IPS DF 4.7 (cell line): ENCODE measurements around the gene TPSB2.
"Not testable (repeated sequence)": the region's sequence is repeated elsewhere in the genome, so short reads cannot be mapped to it uniquely, and the experiment has no call there.

Experiments used
- DNase-seq: peaks from one replicate; pipeline ENCODE4 v3.0.0-alpha.2; 2013; ENCODE audit warnings: low spot score; ENCODE audit errors: extremely low read depth

The TPSB2 gene

GRCh38 chr16:1261131-1261892 is 31.3 kb upstream of the TPSB2 start:
- DNase-seq, result no peak

DNA sequence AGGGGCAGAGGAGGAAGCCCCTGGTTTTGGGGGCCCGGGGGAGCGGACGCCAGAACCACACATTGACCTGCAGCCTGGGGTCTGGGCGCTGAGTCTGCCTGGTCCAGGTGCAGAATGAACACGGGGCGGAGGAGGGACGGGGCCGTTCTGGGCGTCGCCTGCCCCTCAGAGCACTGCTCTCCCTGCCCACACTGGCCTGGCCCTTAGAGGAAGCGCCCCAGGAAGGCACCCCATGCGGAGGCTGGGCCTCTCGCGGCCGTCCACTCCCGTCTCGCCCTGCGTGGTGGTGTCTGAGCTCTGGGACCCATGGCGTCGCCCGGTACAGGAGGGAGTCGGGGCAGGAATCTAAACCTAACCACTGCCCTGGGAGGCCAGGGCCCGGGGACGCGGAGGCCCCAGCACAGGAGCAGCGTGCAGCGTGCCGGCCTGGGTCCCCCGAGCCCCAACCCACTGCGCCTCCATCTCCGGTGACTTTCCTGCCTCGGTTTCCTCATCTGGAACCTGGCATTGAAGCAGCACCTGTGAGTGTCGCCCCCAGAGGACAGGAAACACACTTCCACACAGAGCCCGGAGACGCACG is 30.2 kb upstream of the TPSB2 start:
- DNase-seq, result no peak

GRCh38 chr16:1259760-1260068 is 29.7 kb upstream of the TPSB2 start:
- no peak for DNase-seq

DNA sequence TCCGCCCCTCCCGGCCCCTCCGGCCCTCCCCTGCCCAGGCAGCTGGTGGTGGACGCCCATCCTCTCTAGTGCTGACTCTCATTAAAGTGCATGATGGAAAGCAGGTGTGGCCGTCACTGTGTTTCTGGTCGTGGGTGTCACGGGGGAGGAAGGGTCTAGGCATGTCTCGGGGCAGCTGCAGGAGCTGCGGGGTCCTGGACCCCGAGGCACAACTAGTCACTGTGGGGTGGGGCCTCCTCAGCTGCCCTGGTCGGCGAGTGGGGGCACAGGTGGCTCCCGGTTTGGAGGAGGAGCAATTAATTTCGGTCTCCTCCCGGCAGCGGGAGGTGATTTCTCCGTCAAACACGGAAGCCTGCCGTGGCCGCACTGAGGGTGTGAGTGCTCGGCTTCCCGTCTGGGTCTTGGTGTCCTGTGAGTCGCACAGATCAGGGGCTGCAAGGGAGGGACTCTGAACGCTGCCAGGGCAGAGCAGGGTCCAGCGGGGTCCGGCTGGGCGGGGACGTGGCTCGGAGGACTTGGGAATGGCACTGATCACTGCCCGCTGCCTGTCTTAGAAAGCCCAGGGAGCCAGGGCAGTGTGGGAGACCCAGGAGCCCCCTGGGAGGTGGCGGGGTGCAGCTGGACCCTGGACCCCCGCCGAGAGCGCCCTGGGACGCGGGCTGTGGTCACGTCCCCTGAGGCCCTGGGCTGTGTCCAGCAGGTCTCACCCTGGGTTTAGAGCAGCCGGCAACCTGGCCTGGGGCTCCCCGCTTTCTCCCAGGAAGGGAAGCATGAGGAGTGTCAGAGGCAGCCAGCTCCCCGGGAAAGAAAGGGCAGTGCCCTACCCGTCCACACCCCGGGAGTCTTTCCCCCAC is 29.1 kb upstream of the TPSB2 start:
- no peak for DNase-seq

DNA sequence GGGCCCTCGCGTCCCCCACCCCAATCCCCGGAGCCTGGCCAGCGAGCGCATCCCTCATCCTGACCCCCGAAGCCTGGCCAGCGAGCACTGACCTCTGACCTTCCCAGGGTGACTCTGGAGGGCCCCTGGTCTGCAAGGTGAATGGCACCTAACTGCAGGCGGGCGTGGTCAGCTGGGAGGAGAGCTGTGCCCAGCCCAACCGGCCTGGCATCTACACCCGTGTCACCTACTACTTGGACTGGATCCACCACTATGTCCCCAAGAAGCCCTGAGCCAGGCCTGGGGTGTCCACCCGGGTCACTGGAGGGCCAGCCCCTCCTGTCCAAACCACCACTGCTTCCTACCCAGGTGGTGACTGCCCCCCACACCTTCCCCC is 28.2 kb upstream of the TPSB2 start:
- no peak for DNase-seq

- no peak for DNase-seq
Measured at GRCh38 chr16:1257561-1258224, 27.7 kb upstream of the TPSB2 start.

DNA sequence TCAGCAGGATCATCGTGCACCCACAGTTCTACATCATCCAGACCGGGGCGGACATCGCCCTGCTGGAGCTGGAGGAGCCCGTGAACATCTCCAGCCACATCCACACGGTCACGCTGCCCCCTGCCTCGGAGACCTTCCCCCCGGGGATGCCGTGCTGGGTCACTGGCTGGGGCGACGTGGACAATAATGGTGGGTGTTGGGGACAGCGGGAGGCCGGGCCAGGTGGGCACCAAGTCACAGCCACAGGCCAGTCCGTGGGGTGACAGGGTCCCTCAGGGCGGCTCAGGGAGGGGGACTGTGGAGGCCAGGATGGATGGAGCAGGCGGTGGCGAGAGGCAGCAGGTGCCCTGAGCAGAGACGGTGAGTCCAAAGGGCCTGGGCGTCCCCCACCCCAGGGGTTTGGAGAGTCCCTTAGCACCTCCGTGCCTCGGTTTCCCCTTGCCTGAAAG is 26.9 kb upstream of the TPSB2 start:
- no peak for DNase-seq

DNA sequence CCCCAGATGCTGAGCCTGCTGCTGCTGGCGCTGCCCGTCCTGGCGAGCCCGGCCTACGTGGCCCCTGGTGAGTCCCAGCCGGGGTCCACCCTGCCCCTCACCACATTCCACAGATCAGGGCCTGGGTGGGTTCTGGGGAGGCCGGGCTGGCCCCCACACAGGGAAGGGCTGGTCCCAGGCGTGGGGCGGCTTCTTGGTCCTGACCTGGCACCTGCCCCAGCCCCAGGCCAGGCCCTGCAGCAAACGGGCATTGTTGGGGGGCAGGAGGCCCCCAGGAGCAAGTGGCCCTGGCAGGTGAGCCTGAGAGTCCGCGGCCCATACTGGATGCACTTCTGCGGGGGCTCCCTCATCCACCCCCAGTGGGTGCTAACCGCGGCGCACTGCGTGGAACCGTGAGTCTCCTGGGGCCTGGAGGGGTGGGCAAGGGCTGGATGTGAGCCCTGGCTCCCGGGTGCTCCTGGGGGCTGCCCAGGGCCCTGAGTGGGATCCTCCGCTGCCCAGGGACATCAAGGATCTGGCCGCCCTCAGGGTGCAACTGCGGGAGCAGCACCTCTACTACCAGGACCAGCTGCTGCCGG is 26.4 kb upstream of the TPSB2 start:
- DNase-seq, result not testable (repeated sequence)

- not testable (repeated sequence) for DNase-seq
Measured at GRCh38 chr16:1255276-1256122, 25.5 kb upstream of the TPSB2 start, which contains the start of gene TPSD1. Gene TPSD1 (plus strand): TSS chr16:1256069. CDS start chr16:1256281, 212 bp downstream.

DNA sequence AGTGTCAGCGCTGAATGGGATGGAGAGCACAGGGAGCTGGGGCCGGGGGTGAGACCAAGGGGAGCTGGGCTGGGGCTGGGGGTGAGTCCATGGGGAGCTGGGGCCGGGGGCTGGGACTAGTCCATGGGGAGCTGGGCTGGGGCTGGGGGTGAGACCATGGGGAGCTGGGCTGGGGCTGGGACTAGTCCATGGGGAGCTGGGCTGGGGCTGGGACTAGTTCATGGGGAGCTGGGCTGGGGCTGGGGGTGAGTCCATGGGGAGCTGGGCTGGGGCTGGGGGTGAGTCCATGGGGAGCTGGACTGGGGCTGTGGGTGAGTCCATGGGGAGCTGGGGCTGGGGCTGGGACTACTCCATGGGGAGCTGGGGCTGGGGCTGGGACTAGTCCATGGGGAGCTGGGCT is 24.8 kb upstream of the TPSB2 start:
- DNase-seq, result not testable (repeated sequence)

GRCh38 chr16:1253701-1254364 is 23.8 kb upstream of the TPSB2 start:
- DNase-seq, result not testable (repeated sequence)

DNA sequence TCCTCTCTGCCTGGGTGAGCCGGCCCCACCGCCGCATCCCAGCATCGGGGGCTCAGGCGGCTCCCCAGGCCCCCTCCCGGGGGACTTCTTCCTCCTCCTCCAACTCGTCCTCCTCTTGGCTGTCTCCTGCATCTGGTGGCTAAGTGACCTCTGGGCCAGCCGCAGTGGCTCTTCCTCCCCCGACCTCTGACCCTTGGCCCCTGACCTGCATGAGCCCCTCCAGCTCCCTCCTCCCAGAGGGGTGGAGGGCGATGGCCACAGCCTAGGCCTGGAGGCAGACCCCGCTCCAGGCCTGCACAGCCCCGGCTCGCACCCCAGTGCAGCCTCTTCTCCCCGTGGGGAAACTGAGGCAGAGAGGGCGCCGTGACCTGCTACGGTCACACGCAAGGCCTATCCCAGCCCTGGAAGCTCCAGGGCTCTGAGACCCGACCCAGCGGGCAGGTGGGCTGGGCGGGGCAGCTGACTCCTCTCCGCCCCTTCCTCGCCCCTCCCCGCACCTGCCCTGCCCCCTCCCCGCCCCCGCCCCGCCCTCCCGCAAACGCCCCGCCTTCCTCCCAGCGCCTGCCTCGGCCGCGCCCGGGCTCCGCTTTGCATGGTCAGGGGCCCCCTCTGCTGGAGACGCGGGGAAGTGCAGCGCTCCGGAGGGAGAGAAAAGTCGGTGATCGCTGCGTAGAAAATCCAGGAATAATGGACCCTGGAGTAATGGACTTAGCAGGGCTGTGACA is 19.2 kb upstream of the TPSB2 start:
- not testable (repeated sequence) for DNase-seq

DNA sequence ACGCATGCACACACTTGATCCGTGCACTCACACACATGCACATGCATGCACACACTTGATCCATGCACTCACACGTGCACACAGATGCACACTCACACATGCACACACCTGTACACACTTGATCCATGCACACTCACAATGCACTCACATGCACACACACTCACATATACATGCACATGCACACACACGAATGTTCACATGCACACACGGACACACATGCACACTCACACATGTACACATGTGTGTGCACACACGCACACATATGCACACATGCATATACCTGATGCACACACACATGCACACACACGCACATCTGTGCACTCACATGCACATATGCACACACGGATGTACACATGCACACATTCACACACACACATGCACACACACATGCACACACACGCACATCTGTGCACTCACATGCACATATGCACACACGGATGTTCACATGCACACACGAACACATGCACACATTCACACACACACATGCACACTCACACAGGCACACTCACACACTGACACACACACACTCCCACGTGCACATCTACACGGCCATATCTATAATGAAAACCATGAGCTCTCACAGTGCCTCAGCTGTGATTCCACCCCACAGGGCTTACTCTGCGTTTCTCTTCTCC is 18.0 kb upstream of the TPSB2 start:
- not testable (repeated sequence) for DNase-seq

GRCh38 chr16:1245452-1246020 is 15.6 kb upstream of the TPSB2 start:
- DNase-seq, result no peak

DNA sequence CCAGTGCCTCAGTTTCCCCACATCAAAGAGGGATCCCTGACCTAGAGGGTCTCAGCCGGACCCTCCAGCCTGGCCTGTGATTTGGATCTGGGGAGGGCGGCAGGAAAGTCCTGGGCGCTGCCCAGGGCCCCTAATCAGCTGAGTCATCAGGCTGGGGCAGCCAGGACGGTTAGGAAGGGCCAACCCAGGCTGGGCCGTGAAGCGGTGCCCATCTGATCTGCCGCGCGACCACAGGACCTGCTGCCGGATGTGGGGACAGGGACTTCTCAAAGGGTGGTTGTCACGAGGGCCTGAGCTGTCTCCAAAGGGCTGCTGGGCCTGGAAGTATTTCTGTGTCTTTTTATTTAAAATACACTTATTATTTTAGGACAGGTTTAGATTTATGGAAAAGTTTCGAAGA is 14.9 kb upstream of the TPSB2 start:
- no peak for DNase-seq

DNA sequence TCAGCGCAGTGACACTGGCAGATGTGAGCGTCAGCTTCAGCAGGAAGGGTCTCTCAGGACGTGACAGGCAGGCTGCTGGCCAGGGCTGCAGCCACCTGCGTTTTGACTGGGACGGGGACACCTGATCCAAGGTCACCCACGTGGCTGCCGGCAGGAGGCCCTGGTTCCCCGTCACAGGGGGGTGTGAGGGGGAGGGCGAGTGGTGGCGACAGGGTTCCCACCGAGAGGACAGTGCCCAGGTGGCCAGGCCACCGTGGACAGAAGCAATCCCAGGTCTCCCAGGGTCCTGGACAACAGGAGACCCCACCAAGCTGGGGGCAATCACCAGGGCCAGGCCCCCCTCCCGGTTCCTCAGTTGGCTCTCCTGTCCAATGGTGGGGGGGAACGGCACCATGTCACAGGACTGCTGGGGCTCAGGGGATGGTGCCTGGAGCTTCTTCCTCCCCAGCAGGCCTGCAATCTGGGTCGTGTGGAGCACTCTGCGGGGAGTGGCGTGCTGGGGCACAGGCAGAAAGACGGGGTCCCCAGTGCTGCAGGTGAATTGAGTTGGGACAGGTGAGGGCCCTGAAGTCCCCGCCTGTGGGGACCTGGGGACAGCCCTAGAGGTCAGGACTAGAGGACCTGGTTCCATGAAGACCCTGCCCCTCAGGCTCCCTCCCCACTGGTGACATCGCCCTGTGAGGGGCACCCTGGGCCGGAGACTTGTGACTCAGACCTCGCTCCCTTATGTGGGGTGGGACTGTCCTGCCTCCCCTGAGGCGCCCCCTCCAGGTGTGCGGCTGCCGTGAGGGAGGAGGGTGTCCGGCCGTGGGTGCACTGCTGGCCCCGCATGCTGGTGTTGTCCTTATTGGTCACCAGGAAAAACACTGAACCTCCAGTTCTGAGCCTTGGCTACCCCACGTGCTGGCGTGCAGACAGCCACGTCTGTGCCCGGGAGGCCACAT is 14.2 kb upstream of the TPSB2 start:
- DNase-seq, result not testable (repeated sequence)

GRCh38 chr16:1243363-1243762 is 13.4 kb upstream of the TPSB2 start:
- not testable (repeated sequence) for DNase-seq
